Measurements from ENCODE around the gene PAGE4.

Gene PAGE4

DNA sequence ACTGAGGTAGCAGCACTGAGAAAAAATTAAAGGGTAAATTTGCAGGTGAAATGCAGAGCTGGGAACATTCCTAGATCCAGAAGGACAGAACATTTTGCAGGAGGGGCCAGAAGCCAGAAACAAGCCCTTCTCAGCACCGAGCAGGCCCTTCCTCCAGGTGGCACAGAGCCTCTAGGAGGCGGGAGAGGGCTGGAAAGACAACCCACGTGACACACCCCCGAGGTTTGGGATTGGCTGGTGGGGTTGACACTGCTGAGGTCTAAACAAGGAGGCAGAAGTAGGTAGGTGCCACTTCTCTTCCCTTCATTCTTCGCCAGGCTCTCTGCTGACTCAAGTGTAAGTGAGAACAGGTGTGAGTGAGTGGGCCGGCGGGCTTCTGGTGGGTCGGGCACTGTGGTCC, at the start of gene PAGE4:
PAGE4 (plus strand) TSS at position 288 of the 400 bp plus-strand sequence. CDS start 1,126 bp downstream, outside the sequence.
- DNase-seq, result no peak

GRCh38 chrX:49784747-49785280, 44.3 kb upstream of the PAGE4 start:
- DNase-seq, result no peak

DNA sequence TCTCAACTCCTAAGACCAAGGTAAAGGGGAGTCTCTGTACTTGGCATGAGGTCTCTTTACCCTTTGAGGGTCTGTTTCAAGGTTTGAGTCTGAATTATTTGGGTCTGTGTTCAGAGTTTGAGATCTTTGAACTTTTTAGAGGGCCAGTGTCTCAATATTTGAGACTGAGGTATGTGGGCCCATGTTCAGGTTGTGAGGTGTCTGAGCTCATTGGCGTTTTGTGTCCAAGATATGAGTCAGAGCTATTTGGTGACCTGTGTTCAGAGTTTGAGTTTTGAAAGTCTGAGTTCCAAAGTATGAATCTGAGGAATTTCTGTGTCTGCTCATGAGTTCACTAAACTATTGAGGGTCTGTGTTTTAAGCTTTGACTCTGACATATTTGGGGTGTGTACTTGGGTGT, 36.7 kb upstream of the PAGE4 start:
- DNase-seq, result no peak

DNA sequence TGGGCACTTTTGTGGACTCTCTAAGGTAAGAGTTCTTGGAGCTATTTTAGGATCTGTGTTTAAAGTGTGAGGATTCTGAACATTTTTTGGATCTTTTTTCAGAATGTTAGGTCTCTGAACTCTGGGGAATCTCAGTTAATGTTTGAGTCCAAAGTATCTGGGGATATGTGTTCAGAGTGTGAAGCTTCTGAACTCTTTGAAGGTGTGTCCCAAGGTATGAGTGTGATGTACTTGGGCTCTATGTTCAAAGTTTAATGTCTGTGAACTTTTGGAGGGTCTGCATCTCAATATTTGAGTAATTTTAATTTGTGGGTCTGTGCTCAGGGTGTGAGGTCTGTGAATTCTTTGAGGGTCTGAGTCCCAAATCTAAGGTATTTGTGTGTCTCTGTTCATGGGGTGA, 35.4 kb upstream of the PAGE4 start:
- no peak for DNase-seq

DNA sequence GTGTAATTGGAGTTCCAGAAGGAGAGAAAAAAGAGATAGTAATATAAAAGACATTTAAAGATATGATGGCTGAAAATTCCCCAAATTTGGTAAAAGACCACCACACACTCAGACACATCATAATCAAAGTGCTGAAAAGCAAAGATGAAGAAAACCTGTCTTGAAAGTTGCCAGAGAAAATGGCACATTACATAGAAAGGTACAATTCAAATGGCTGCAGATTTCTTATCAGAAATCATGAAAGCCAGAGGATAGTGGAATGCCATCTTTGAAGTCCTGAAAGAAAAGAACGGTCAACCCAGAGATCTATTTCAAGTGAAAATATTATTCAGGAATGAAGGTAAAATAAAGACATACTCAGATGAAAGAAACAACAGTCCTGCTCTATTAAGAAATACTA, 29.3 kb upstream of the PAGE4 start:
- no peak for DNase-seq

DNA sequence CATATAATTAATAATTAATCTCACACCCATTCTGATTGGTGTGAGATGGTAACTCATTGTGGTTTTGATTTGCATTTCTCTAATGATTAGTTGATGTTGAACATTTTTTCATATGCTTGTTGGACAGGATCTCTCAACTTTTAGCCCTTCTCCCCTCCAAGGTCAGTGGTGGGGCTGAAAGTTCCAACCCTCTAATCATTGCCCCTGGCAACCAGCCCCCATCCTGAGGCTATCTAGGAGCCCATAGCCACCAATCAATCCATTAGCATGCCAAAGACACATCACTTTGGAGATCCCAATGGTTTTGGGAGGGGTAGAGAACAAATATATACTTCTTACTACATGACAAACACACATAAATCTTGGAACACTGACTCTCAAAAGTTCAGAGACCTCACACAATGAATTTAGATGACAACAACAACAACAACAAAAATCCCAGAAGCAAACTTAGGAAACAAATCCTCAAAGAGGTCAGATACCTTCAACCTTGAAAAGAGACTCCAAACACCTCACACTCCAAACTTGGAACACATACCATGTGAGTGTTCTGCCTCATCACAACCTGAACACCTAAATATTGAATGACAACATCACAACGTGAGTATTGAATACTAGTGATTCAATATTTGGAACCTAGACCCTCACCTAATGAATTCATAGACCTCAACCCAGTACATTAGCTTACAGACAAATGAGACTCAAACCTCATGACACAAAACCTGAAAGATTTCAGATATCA, 19.0 kb upstream of the PAGE4 start:
- DNase-seq, result no peak

GRCh38 chrX:49812177-49812576, 16.9 kb upstream of the PAGE4 start:
- DNase-seq, result no peak

DNA sequence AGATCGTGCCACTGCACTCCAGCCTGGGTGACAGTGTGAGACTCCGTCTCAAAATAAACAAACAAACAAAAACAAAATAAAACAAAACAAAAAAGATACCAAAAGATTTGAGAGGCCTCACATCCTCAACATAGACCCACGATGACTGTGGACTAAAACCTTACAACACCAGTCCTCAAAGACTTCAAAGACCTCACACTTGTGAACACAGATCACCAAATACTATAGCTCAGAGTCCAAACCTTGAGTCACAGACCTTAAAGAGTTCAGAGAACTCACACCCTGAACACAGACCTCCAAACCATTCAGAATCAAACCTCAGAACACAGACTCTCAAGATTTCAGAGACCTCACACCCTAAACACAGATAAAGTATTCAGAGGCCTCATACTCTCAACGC, 12.7 kb upstream of the PAGE4 start:
- no peak for DNase-seq

GRCh38 chrX:49838374-49838773, 9.3 kb downstream of the PAGE4 start:
- no peak for DNase-seq

- DNase-seq, result no peak
These were observed 11.6 kb downstream of the PAGE4 start for GRCh38 chrX:49840679-49841078.

DNA sequence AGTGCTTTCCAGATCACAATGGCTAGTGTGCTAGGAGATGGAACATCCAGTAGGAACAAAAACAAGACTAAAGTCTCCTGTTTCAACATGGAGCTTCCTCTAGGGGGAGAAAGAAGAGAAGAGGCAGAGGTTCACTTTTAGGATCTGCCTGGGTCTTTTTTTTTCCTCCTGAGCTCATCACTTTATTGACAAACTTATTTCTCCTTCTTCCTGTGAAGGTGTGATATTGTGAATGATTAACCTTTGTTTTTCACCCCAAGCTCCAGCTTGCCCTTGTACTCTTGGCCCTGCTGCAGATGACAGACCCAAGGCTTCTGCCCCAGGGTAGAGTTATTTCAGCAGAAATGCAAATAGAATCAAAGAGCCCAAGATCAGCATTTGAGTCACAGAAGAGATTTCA, 13.5 kb downstream of the PAGE4 start:
- no peak for DNase-seq

GRCh38 chrX:49844611-49845010, 15.5 kb downstream of the PAGE4 start:
- DNase-seq, result no peak

- DNase-seq, result no peak
These were observed 16.7 kb downstream of the PAGE4 start for GRCh38 chrX:49845701-49846403.

GRCh38 chrX:49846522-49846921, 17.4 kb downstream of the PAGE4 start:
- no peak for DNase-seq

DNA sequence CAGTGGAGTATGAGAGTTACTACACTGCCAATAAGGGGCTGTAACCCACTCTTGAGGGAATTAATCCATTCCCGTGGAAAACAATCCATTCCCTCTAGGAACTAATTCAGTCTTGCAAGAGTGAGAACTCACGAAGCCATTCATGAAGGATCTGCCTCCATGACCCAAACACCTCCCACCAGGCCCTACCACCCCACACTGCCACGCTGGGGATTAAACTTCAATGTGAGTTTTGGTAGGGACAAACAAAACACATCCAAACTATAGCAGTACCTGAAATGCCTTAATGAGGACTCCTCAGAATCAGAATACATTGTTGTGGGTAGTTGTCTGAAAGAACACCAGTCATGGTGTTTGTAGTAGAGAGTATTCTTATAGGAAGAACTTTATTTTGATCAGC, 19.2 kb downstream of the PAGE4 start:
- DNase-seq, result no peak

DNA sequence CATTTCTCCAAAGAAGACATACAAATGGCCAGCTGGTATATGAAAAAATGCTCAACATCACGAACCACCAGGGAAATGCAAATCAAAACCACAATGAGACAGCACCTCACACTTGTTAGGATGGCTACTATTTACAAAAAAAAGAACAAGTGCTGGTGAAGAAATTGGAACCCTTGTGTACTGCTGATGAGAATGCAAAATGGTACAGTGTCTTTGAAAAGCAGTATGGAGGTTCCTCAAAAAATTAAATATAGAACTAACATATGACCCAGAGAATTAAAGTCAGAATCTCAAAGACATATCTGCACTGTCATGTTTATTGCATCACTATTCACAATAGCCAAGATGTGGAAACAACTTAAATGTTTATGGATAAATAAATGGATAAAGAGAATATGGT, 20.9 kb downstream of the PAGE4 start:
- no peak for DNase-seq

DNA sequence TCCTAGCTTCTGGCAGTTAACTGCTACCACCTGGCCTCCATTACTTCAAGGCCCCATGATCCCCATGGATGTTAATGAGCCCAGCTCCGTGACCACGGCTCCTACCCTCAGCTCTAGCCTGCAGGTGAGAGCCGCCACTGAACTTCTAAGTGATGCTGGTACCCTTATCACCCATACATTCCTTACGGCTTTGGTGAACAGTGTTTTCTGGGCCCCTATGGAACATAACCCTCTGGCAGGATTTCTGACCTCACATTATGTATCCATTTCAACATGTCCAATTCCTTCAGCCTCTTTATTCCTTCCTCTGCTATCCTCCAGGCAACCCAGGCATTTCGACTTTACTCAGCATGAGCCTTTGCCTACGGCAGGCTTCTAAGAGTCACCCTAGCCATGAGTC, 24.6 kb downstream of the PAGE4 start:
- no peak for DNase-seq

DNA sequence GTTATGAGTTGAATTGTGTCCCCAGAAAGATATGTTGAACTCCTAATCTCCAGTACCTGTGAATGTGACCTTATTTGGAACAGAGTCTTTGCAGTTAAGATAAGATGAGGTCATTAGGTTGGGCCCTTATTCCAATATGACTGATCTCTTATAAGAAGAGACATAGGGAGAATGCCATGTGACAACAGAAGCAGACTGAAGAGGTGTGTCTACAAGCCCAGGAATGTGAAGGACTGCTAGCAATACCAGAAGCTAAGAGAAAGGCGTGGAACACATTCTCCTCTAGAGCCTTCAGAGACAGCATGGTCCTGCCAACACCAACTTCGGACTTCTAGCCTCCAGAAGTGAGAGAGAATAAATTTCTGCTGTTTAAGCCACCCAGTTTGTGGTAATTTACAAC, 27.7 kb downstream of the PAGE4 start:
- no peak for DNase-seq

- DNase-seq, result no peak
These were observed 29.2 kb downstream of the PAGE4 start for GRCh38 chrX:49858341-49858740.

DNA sequence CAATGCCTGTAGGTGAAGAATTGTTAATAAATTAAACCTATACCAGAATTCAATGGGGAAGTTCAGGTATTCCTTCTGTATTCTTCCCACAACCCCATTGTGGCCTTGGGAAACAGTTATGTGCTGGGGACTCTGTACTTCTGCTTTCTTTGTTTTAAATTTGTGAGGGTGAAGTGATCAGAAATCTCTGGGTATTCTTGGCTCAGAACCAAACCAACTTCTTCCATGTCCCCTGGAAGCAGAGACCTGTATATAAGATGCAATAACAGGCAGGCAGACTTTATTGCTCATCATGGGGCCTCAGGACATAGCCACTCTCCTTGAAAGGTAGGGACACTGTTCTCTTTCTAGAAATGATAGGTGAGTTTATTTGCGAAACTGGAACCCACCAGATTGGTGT, 30.4 kb downstream of the PAGE4 start:
- DNase-seq, result no peak

DNA sequence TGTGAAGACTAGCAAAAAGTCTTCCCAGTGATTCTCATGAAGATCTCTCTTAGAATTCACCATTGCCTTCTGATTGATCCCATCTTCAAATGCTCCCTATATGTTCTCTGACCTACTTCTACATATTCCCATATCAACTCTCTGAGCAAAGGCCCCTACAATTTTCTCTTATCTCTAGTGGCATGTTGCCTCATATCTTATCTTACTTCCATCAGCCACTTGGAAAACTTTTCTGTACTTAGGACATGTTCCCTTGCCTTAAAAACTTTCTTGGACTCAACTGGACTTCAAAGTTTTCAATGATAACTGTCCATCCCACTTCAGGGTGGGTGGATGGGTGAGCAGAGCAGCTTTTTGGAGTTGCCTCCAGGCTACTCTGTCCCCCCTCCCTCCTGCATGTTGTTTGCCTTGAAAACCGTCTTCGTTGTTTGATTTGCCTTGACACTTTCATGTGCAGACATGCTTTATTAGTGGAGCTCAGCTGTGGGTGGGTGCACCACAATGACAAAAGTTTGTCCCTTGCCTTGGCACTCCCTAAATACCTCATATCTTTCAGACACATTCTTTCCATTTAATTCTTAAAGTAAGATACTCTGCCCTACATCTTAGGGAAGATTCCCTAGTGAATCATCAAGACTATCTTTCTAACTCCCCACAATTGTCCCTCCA, 31.9 kb downstream of the PAGE4 start:
- no peak for DNase-seq

DNA sequence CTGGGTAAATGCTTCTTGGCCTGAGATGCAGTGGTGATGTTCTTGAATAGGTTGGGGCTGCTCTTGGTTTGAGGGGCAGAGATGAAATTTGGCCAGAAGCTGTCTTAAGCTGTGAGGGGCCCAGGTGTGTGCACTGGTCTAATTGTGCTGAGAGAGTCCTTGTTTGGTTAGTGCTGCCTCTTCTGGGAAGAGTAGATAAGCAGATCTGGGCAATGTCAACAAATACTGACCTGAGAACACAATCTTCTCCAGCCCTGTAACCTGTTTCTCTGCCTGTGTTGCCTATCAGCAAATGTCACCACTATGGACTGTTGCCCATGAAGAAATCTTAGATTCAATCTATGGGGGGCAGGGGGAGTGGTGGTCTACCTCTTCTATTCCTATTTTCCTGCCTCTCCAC, 33.0 kb downstream of the PAGE4 start:
- no peak for DNase-seq

- DNase-seq, result no peak
These were observed 39.6 kb downstream of the PAGE4 start for GRCh38 chrX:49868739-49869138.

GRCh38 chrX:49876750-49877149, 47.6 kb downstream of the PAGE4 start:
- DNase-seq, result no peak
